Spinal cord (tissue), 10 donors: ENCODE results near the gene SURF1. TPM values are rescaled to one million over a fixed set of nuclear protein-coding genes. Genes with fewer than 3 reads are reported as not detected.
"Not testable (repeated sequence)": the region's sequence is repeated elsewhere in the genome, so short reads cannot be mapped to it uniquely, and the experiment has no call there.

ENCODE experiments used
- DNase-seq, 6 donors: peaks; one replicate each; pipeline versions ENCODE4 v3.0.0 to v3.0.0-alpha.2; 2013 to 2015; ENCODE audit warnings: low spot score in 6 of 6, low read depth in 4 of 6
- H3K27ac ChIP-seq: one replicate; pipeline ENCODE4 v1.5.1; 2013; ENCODE audit warnings: low read depth, low read length, control low read depth
- H3K27me3 ChIP-seq: one replicate; pipeline ENCODE4 v1.6.1; 2013; ENCODE audit warnings: low read length; ENCODE audit not compliant: control insufficient read depth, insufficient read depth
- H3K36me3 ChIP-seq: one replicate; pipeline ENCODE4 v1.6.1; 2013; ENCODE audit warnings: low read length; ENCODE audit not compliant: control insufficient read depth, insufficient read depth
- H3K4me1 ChIP-seq: one replicate; pipeline ENCODE4 v1.6.1; 2013; ENCODE audit warnings: low read length; ENCODE audit not compliant: control insufficient read depth, insufficient read depth
- H3K4me3 ChIP-seq: one replicate; pipeline ENCODE4 v1.5.1; 2013; ENCODE audit warnings: low read depth, low read length, control low read depth
- H3K9me3 ChIP-seq: one replicate; pipeline ENCODE4 v1.6.1; 2013; ENCODE audit warnings: low read length; ENCODE audit not compliant: control insufficient read depth, insufficient read depth
- WGBS: methylation state at CpG from one replicate; pipeline ENCODE4 v1.1.5; 2013; ENCODE audit warnings: missing lambda C conversion rate; ENCODE audit not compliant: insufficient coverage; 5-methylcytosine and 5-hydroxymethylcytosine counted together
- polyA plus RNA-seq, 2 donors: library from polyadenylated mRNA; unstranded; fragments of 120-200 nt; gene quantifications; one replicate each; pipeline ENCODE4 v1.2.1, GENCODE V29; 2013; ENCODE audit not compliant: insufficient read length in 2 of 2
- total RNA-seq, 2 donors: library from RNA; depleted of rRNA in 1 of 2; stranded (reverse); fragments of 120-200 nt in 1 of 2; fragments of >200 nt in 1 of 2; gene quantifications; one replicate each; pipeline versions ENCODE4 v1.2.3 to v1.2.4, GENCODE V29; 2013 to 2014
- donor health status: healthy.

Gene SURF1
- total and polyA plus RNA-seq, 4 donors: 14.7 to 39.1 (median 34.7) TPM

GRCh38 chr9:133397370-133397769 lies 41.1 kb upstream of the SURF1 start:
- no peak overlapping the region for H3K27ac ChIP-seq
- H3K9me3 ChIP-seq: no peaks in the 10 kb centered on the region
- H3K27me3 ChIP-seq: no peaks in the 10 kb centered on the region
- 67% methylated on average over 4 of the region's 6 CpGs for WGBS
- peaks cover 22% of the 10 kb centered on the region for H3K36me3 ChIP-seq
- H3K4me3 ChIP-seq: no peak overlapping the region
- no peak for DNase-seq
- no peaks in the 10 kb centered on the region for H3K4me1 ChIP-seq

- H3K9me3 ChIP-seq: no peaks in the 10 kb centered on the region
- no peak overlapping the region for H3K27ac ChIP-seq
- WGBS: 23% methylated on average over 14 of the region's 14 CpGs
- peaks cover 18% of the 10 kb centered on the region for H3K36me3 ChIP-seq
- DNase-seq: no peak
- H3K4me1 ChIP-seq: no peaks in the 10 kb centered on the region
- H3K27me3 ChIP-seq: no peaks in the 10 kb centered on the region
- no peak overlapping the region for H3K4me3 ChIP-seq
These were observed 40.7 kb upstream of the SURF1 start for GRCh38 chr9:133396952-133397351.

- H3K36me3 ChIP-seq: peaks cover under 1% of the 10 kb centered on the region
- H3K9me3 ChIP-seq: no peaks in the 10 kb centered on the region
- 52% methylated on average over 8 of the region's 8 CpGs for WGBS
- no peaks in the 10 kb centered on the region for H3K4me1 ChIP-seq
- H3K27me3 ChIP-seq: no peaks in the 10 kb centered on the region
- no peak for DNase-seq
- H3K27ac ChIP-seq: no peak overlapping the region
- H3K4me3 ChIP-seq: no peak overlapping the region
These were observed 38.5 kb upstream of the SURF1 start for GRCh38 chr9:133394687-133395271.

GRCh38 chr9:133393399-133393798 lies 37.1 kb upstream of the SURF1 start:
- Histone ChIP-seq H3K27ac (no peak overlapping the region), H3K4me1 (no peaks in the 10 kb centered on the region), H3K9me3 (no peaks in the 10 kb centered on the region), H3K36me3 (no peaks in the 10 kb centered on the region), H3K27me3 (no peaks in the 10 kb centered on the region), H3K4me3 (no peak overlapping the region)
- no peak for DNase-seq
- WGBS: 97% methylated on average over 3 of the region's 3 CpGs

- not testable (repeated sequence) for H3K4me1 ChIP-seq, H3K9me3 ChIP-seq, H3K36me3 ChIP-seq, DNase-seq, H3K27ac ChIP-seq, H3K27me3 ChIP-seq, H3K4me3 ChIP-seq
- 92% methylated on average over 2 of the region's 3 CpGs for WGBS
These were observed 36.0 kb upstream of the SURF1 start for GRCh38 chr9:133392308-133392707.

- not testable (repeated sequence) for H3K36me3 ChIP-seq, DNase-seq, H3K4me1 ChIP-seq, H3K9me3 ChIP-seq, H3K27ac ChIP-seq, H3K4me3 ChIP-seq, H3K27me3 ChIP-seq
- no CpG with 5 or more reads among the region's 4 CpGs for WGBS
These were observed 35.2 kb upstream of the SURF1 start for GRCh38 chr9:133391449-133391848.

GRCh38 chr9:133390713-133391112 lies 34.4 kb upstream of the SURF1 start:
- H3K36me3 ChIP-seq: peaks cover 10% of the 10 kb centered on the region
- H3K4me1 ChIP-seq: no peaks in the 10 kb centered on the region
- H3K4me3 ChIP-seq: no peak overlapping the region
- DNase-seq: no peak
- H3K9me3 ChIP-seq: no peaks in the 10 kb centered on the region
- no peak overlapping the region for H3K27ac ChIP-seq
- 89% methylated on average over 7 of the region's 7 CpGs for WGBS
- no peaks in the 10 kb centered on the region for H3K27me3 ChIP-seq

- no peaks in the 10 kb centered on the region for H3K9me3 ChIP-seq
- 85% methylated on average over 10 of the region's 13 CpGs for WGBS
- H3K27ac ChIP-seq: no peak overlapping the region
- no peak overlapping the region for H3K4me3 ChIP-seq
- H3K4me1 ChIP-seq: no peaks in the 10 kb centered on the region
- H3K36me3 ChIP-seq: peaks cover 19% of the 10 kb centered on the region
- H3K27me3 ChIP-seq: no peaks in the 10 kb centered on the region
- no peak for DNase-seq
These were observed 33.3 kb upstream of the SURF1 start for GRCh38 chr9:133389562-133389961.

- peaks cover 19% of the 10 kb centered on the region for H3K36me3 ChIP-seq
- no peaks in the 10 kb centered on the region for H3K27me3 ChIP-seq
- H3K9me3 ChIP-seq: no peaks in the 10 kb centered on the region
- no peak overlapping the region for H3K4me3 ChIP-seq
- DNase-seq: no peak
- no peaks in the 10 kb centered on the region for H3K4me1 ChIP-seq
- no peak overlapping the region for H3K27ac ChIP-seq
- WGBS: 93% methylated on average over 11 of the region's 12 CpGs
These were observed 32.8 kb upstream of the SURF1 start for GRCh38 chr9:133389025-133389557.

- Histone ChIP-seq H3K4me3 (no peak overlapping the region), H3K27me3 (no peaks in the 10 kb centered on the region), H3K9me3 (no peaks in the 10 kb centered on the region), H3K4me1 (no peaks in the 10 kb centered on the region), H3K27ac (no peak overlapping the region), H3K36me3 (peaks cover 19% of the 10 kb centered on the region)
- WGBS: 87% methylated on average over 8 of the region's 9 CpGs
- peak in 1 of 6 donors; percentile 6 for DNase-seq
These were observed 31.4 kb upstream of the SURF1 start for GRCh38 chr9:133387680-133388079.
